HepG2 (cell line): ENCODE measurements around the gene CENPL. TPM values are rescaled to one million over a fixed set of nuclear protein-coding genes. Genes with fewer than 3 reads are reported as not detected.

Experiments
- ATAC-seq: fragments of 200-7000 bp; cut with Tn5 transposase; 3 replicates; pipeline ENCODE4 v1.9.1; 2020; ENCODE audit warnings: mild to moderate bottlenecking, moderate library complexity
- BruUV-seq: library from RNA; stranded (reverse); fragments of 400-500 nt; replicated peaks from 2 replicates; lab custom pipeline; 2021; lab: Mats Ljungman, UMichigan
- CTCF ChIA-PET: fragments of 300-600 bp; formaldehyde crosslinking; extraction: SDS; loops from one replicate; lab custom pipeline; 2021; ENCODE audit warnings: low total read pairs, inconsistent platforms, low intra/inter-chr PET ratio; lab: Yijun Ruan, JAX
- POLR2A ChIA-PET: fragments of 350-600 bp; sonication (Branson Sonifier 250); formaldehyde crosslinking; loops from one replicate; lab custom pipeline; 2020; ENCODE audit warnings: antibody characterized with exemption, inconsistent platforms; lab: Yijun Ruan, JAX
- DNase-seq: peaks from one replicate; pipeline ENCODE4 v3.0.0-alpha.2; 2015; ENCODE audit warnings: low spot score
- FAIRE-seq: peaks from 3 replicates; lab custom pipeline; 2011; peaks lifted over from hg19 to GRCh38; lab: Jason Lieb, UNC
- H2AFZ ChIP-seq: one replicate; pipeline ENCODE4 v1.6.1; 2011; ENCODE audit warnings: low read length, inconsistent platforms
- H3K27ac ChIP-seq: fragments of 300-600 bp; 3 replicates; pipeline ENCODE4 v1.8.0; 2011; ENCODE audit warnings: mixed run types, mild to moderate bottlenecking, mixed read lengths, low read length, inconsistent platforms; ENCODE audit not compliant: insufficient read depth; ENCODE audit errors: extremely low read length
- H3K27me3 ChIP-seq, 2 experiments: fragments of 200-600 bp in 1 of 2; 2 replicates in 1 of 2; 3 replicates in 1 of 2; pipeline versions ENCODE4 v1.6.0 to v1.8.0; 2011; ENCODE audit warnings: low read length in 2 of 2, mild to moderate bottlenecking in 2 of 2, moderate library complexity in 2 of 2, inconsistent platforms in 1 of 2; ENCODE audit not compliant: insufficient read depth in 2 of 2, control insufficient read depth in 1 of 2
- H3K36me3 ChIP-seq, 2 experiments: fragments of 200-600 bp in 1 of 2; replicated peaks in 1 of 2; 2 replicates in 1 of 2; 3 replicates in 1 of 2; pipeline versions ENCODE4 v1.5.1 to v1.8.0; 2011; ENCODE audit warnings: low read length in 2 of 2, inconsistent platforms in 1 of 2; ENCODE audit not compliant: insufficient read depth in 2 of 2, control insufficient read depth in 1 of 2
- H3K4me1 ChIP-seq: 2 replicates; pipeline ENCODE4 v1.5.1; 2012; ENCODE audit warnings: low read length, inconsistent platforms; ENCODE audit not compliant: insufficient read depth
- H3K4me2 ChIP-seq: 2 replicates; pipeline ENCODE4 v1.6.0; 2011; ENCODE audit warnings: low read depth, low read length, inconsistent platforms
- H3K4me3 ChIP-seq, 3 experiments: fragments of 200-600 bp in 1 of 3; sonication (generic), shearing (Covaris generic) in 1 of 3; replicated peaks in 1 of 3; 2 replicates each; pipeline ENCODE4 v1.5.1; 2011 to 2016; ENCODE audit warnings: low read length in 3 of 3, inconsistent platforms in 2 of 3, low read depth in 2 of 3, mild to moderate bottlenecking in 2 of 3, control low read depth in 1 of 3, mixed read lengths in 1 of 3; ENCODE audit not compliant: insufficient read depth in 1 of 3
- H3K79me2 ChIP-seq: one replicate; pipeline ENCODE4 v1.6.1; 2011; ENCODE audit warnings: low read length, inconsistent platforms; ENCODE audit not compliant: insufficient read depth
- H3K9ac ChIP-seq: 2 replicates; pipeline ENCODE4 v1.6.0; 2011; ENCODE audit warnings: mild to moderate bottlenecking, low read depth, low read length, inconsistent platforms; ENCODE audit not compliant: insufficient read depth
- H3K9me3 ChIP-seq: 2 replicates; pipeline ENCODE4 v1.5.1; 2012; ENCODE audit warnings: mild to moderate bottlenecking, low read length
- H4K20me1 ChIP-seq: 2 replicates; pipeline ENCODE4 v1.6.0; 2011; ENCODE audit warnings: inconsistent platforms, mild to moderate bottlenecking, low read length, moderate library complexity; ENCODE audit not compliant: insufficient read depth
- FOXA1 ChIP-seq, 2 experiments: fragments of 450-650 bp in 1 of 2; sonication (generic) in 1 of 2; formaldehyde crosslinking in 1 of 2; IDR thresholded peaks; 2 replicates each; pipeline versions ENCODE4 v1.4.0 to v1.6.1; 2016 to 2020; ENCODE audit warnings: missing genetic modification reagents in 1 of 2
- TEAD2 ChIP-seq: sonication (generic); formaldehyde crosslinking; IDR thresholded peaks from 2 replicates; pipeline ENCODE4 v1.9.0; 2021; ENCODE audit warnings: missing genetic modification reagents
- ZNF256 ChIP-seq: sonication (generic); formaldehyde crosslinking; conservative IDR thresholded peaks from 2 replicates; pipeline ENCODE4 v1.4.0; 2020; ENCODE audit warnings: missing genetic modification reagents
- WGBS: methylation state at CpG from one replicate; pipeline ENCODE4 v1.1.6; 2017; ENCODE audit warnings: low lambda C conversion rate; 5-methylcytosine and 5-hydroxymethylcytosine counted together
- in situ Hi-C: cut with HindIII; loops from 2 replicates; pipeline ENCODE4 v1.10.0; 2017; ENCODE audit warnings: low pct_unique_long_range_greater_than_20kb; ENCODE audit not compliant: extremely low pct_ligation_motif_present
- intact Hi-C: fragments of 100-400 bp; cut with micrococcal nuclease; formaldehyde crosslinking; loops from one replicate; pipeline ENCODE4 v1.10.0; 2022; ENCODE audit not compliant: unreplicated experiment
- polyA plus RNA-seq, 8 experiments: library from polyadenylated mRNA; depleted of rRNA in 3 of 8; stranded (reverse) in 7 of 8; unstranded in 1 of 8; fragments of >200 nt; fragmentation: Illumina TruSeq in 4 of 8; extraction: Trizol in 4 of 8; gene quantifications; 2 replicates each; pipeline versions ENCODE4 v1.2.1 to v1.2.3, GENCODE V29; 2011 to 2016; ENCODE audit warnings: low read depth in 4 of 8, missing spikeins in 1 of 8, mixed read lengths in 1 of 8; ENCODE audit not compliant: insufficient read depth in 1 of 8
- total RNA-seq, 5 experiments: library from RNA; depleted of rRNA; stranded (reverse); fragments of >200 nt; fragmentation: Illumina TruSeq; extraction: Trizol; gene quantifications; 2 replicates each; pipeline ENCODE4 v1.2.3, GENCODE V29; 2016; ENCODE audit warnings: low read depth in 1 of 5
- TF ChIP-seq, protein P1 (sequence below): sonication (generic); formaldehyde crosslinking; IDR thresholded peaks from 2 replicates; pipeline ENCODE4 v1.9.0; 2021; ENCODE audit warnings: missing genetic modification reagents, borderline replicate concordance
- TF ChIP-seq, protein P2 (sequence below): sonication (generic); formaldehyde crosslinking; IDR thresholded peaks from 2 replicates; pipeline ENCODE4 v1.5.0; 2020; ENCODE audit warnings: missing genetic modification reagents
- TF ChIP-seq, protein P3 (sequence below): sonication (generic); formaldehyde crosslinking; IDR thresholded peaks from 2 replicates; pipeline ENCODE4 v1.4.0; 2020; ENCODE audit warnings: mild to moderate bottlenecking, missing genetic modification reagents
- TF ChIP-seq, protein P4 (sequence below): sonication (generic); formaldehyde crosslinking; IDR thresholded peaks from 2 replicates; pipeline ENCODE4 v1.4.0; 2020; ENCODE audit warnings: missing genetic modification reagents, borderline replicate concordance
- TF ChIP-seq, protein P5 (sequence below): sonication (generic); formaldehyde crosslinking; IDR thresholded peaks from 2 replicates; pipeline ENCODE4 v1.4.0; 2020; ENCODE audit warnings: missing genetic modification reagents

The CENPL gene
- total and polyA plus RNA-seq, 2 of the 13 experiments (the other 11 are each of a cell fraction or from before 2014, with no cell fraction given), result 4.4 to 14.2 TPM

DNA sequence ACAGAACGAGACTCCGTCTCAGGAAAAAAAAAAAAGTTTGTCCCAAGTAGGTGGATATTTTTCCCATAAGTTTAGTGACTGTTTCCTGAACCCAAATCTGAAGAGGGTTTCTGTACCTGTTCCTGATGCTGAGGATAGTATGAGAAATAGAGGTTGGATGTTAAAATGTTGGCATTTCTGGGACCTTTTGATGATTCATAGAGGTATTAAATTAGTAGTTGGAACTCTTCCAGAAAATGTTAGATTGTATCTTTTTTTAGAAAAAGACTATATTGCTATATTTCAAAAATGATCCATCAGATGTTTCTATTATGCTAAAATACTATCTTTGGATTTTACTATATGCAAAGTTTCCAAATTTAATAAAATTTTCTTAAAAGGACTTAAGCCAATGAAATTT, 2.9 kb upstream of the CENPL start:
- ChIA-PET CTCF (no interaction called here), POLR2A (no interaction called here)
- H3K27ac ChIP-seq, result no peak overlapping the region
- no peak overlapping the region for H3K9ac ChIP-seq
- H3K27me3 ChIP-seq, result no peaks in the 10 kb centered on the region; a peak in 1 of 5 replicates
- WGBS, result 95% methylated on average over 2 of the region's 2 CpGs
- no TSS peak for BruUV-seq
- no peak overlapping the region for H2AFZ ChIP-seq
- FAIRE-seq (no peak), DNase-seq (no peak), ATAC-seq (no peak)
- in situ Hi-C loops (loop anchor here (10.0 to 25.0 kb wide), 2 partner anchors 113 to 1090 kb away; partner anchors contain the start of gene KLHL20), intact Hi-C loops (loop anchor here (10.0 kb wide), 1 partner anchor 1083 kb away; no protein-coding TSS in a partner anchor)
- H3K79me2 ChIP-seq, result peaks cover 17% of the 10 kb centered on the region
- H3K4me2 ChIP-seq, result no peak overlapping the region; the same call in 1 of the 2 replicates
- H3K4me1 ChIP-seq, result peaks cover 25% of the 10 kb centered on the region
- no peaks in the 10 kb centered on the region for H3K9me3 ChIP-seq
- H3K36me3 ChIP-seq, result peaks cover 0 to 5% of the 10 kb centered on the region in 2 experiments; a peak in 2 of 5 replicates
- H4K20me1 ChIP-seq, result no peaks in the 10 kb centered on the region
- no peak overlapping the region for H3K4me3 ChIP-seq
- TF ChIP-seq ZNF256 (CRISPR knock-in tag) (no peak), TEAD2 (no peak), FOXA1 (IDR thresholded peaks at IDR 0.05) (no peak), FOXA1 (CRISPR knock-in tag; IDR thresholded peaks at IDR 0.05) (no peak)
- TF ChIP-seq, protein P1, sequence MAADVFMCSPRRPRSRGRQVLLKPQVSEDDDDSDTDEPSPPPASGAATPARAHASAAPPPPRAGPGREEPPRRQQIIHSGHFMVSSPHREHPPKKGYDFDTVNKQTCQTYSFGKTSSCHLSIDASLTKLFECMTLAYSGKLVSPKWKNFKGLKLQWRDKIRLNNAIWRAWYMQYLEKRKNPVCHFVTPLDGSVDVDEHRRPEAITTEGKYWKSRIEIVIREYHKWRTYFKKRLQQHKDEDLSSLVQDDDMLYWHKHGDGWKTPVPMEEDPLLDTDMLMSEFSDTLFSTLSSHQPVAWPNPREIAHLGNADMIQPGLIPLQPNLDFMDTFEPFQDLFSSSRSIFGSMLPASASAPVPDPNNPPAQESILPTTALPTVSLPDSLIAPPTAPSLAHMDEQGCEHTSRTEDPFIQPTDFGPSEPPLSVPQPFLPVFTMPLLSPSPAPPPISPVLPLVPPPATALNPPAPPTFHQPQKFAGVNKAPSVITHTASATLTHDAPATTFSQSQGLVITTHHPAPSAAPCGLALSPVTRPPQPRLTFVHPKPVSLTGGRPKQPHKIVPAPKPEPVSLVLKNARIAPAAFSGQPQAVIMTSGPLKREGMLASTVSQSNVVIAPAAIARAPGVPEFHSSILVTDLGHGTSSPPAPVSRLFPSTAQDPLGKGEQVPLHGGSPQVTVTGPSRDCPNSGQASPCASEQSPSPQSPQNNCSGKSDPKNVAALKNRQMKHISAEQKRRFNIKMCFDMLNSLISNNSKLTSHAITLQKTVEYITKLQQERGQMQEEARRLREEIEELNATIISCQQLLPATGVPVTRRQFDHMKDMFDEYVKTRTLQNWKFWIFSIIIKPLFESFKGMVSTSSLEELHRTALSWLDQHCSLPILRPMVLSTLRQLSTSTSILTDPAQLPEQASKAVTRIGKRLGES (CRISPR knock-in tag), result no peak
- TF ChIP-seq, protein P2, sequence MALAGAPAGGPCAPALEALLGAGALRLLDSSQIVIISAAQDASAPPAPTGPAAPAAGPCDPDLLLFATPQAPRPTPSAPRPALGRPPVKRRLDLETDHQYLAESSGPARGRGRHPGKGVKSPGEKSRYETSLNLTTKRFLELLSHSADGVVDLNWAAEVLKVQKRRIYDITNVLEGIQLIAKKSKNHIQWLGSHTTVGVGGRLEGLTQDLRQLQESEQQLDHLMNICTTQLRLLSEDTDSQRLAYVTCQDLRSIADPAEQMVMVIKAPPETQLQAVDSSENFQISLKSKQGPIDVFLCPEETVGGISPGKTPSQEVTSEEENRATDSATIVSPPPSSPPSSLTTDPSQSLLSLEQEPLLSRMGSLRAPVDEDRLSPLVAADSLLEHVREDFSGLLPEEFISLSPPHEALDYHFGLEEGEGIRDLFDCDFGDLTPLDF (CRISPR knock-in tag), result no peak
- TF ChIP-seq, protein P3, sequence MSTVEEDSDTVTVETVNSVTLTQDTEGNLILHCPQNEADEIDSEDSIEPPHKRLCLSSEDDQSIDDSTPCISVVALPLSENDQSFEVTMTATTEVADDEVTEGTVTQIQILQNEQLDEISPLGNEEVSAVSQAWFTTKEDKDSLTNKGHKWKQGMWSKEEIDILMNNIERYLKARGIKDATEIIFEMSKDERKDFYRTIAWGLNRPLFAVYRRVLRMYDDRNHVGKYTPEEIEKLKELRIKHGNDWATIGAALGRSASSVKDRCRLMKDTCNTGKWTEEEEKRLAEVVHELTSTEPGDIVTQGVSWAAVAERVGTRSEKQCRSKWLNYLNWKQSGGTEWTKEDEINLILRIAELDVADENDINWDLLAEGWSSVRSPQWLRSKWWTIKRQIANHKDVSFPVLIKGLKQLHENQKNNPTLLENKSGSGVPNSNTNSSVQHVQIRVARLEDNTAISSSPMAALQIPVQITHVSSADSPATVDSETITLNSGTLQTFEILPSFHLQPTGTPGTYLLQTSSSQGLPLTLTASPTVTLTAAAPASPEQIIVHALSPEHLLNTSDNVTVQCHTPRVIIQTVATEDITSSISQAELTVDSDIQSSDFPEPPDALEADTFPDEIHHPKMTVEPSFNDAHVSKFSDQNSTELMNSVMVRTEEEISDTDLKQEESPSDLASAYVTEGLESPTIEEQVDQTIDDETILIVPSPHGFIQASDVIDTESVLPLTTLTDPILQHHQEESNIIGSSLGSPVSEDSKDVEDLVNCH (CRISPR knock-in tag), result no peak
- TF ChIP-seq, protein P4, sequence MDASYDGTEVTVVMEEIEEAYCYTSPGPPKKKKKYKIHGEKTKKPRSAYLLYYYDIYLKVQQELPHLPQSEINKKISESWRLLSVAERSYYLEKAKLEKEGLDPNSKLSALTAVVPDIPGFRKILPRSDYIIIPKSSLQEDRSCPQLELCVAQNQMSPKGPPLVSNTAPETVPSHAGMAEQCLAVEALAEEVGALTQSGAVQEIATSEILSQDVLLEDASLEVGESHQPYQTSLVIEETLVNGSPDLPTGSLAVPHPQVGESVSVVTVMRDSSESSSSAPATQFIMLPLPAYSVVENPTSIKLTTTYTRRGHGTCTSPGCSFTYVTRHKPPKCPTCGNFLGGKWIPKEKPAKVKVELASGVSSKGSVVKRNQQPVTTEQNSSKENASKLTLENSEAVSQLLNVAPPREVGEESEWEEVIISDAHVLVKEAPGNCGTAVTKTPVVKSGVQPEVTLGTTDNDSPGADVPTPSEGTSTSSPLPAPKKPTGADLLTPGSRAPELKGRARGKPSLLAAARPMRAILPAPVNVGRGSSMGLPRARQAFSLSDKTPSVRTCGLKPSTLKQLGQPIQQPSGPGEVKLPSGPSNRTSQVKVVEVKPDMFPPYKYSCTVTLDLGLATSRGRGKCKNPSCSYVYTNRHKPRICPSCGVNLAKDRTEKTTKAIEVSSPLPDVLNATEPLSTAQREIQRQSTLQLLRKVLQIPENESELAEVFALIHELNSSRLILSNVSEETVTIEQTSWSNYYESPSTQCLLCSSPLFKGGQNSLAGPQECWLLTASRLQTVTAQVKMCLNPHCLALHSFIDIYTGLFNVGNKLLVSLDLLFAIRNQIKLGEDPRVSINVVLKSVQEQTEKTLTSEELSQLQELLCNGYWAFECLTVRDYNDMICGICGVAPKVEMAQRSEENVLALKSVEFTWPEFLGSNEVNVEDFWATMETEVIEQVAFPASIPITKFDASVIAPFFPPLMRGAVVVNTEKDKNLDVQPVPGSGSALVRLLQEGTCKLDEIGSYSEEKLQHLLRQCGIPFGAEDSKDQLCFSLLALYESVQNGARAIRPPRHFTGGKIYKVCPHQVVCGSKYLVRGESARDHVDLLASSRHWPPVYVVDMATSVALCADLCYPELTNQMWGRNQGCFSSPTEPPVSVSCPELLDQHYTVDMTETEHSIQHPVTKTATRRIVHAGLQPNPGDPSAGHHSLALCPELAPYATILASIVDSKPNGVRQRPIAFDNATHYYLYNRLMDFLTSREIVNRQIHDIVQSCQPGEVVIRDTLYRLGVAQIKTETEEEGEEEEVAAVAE (CRISPR knock-in tag), result no peak
- TF ChIP-seq, protein P5, sequence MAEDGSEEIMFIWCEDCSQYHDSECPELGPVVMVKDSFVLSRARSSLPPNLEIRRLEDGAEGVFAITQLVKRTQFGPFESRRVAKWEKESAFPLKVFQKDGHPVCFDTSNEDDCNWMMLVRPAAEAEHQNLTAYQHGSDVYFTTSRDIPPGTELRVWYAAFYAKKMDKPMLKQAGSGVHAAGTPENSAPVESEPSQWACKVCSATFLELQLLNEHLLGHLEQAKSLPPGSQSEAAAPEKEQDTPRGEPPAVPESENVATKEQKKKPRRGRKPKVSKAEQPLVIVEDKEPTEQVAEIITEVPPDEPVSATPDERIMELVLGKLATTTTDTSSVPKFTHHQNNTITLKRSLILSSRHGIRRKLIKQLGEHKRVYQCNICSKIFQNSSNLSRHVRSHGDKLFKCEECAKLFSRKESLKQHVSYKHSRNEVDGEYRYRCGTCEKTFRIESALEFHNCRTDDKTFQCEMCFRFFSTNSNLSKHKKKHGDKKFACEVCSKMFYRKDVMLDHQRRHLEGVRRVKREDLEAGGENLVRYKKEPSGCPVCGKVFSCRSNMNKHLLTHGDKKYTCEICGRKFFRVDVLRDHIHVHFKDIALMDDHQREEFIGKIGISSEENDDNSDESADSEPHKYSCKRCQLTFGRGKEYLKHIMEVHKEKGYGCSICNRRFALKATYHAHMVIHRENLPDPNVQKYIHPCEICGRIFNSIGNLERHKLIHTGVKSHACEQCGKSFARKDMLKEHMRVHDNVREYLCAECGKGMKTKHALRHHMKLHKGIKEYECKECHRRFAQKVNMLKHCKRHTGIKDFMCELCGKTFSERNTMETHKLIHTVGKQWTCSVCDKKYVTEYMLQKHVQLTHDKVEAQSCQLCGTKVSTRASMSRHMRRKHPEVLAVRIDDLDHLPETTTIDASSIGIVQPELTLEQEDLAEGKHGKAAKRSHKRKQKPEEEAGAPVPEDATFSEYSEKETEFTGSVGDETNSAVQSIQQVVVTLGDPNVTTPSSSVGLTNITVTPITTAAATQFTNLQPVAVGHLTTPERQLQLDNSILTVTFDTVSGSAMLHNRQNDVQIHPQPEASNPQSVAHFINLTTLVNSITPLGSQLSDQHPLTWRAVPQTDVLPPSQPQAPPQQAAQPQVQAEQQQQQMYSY (CRISPR knock-in tag), result no peak
